Fibroblast of peridontal ligament (primary cell): ENCODE data around the gene PAX7.

Experiments
- DNase-seq: peaks from one replicate; pipeline ENCODE4 v3.0.0-alpha.2; 2010; ENCODE audit errors: extremely low read depth

Gene PAX7

GRCh38 chr1:18701183-18701582 is 70.5 kb downstream of the PAX7 start:
- no peak for DNase-seq

GRCh38 chr1:18703041-18703621 is 72.5 kb downstream of the PAX7 start:
- DNase-seq: no peak

GRCh38 chr1:18705811-18706210 is 75.2 kb downstream of the PAX7 start:
- no peak for DNase-seq

- no peak for DNase-seq
Observed at GRCh38 chr1:18707696-18708257, 77.1 kb downstream of the PAX7 start.

- DNase-seq: no peak
Observed at GRCh38 chr1:18710002-18710401, 79.4 kb downstream of the PAX7 start.

- DNase-seq: no peak
Observed at GRCh38 chr1:18711003-18711402, 80.4 kb downstream of the PAX7 start.

GRCh38 chr1:18711536-18712251 is 81.0 kb downstream of the PAX7 start:
- DNase-seq: no peak

- DNase-seq: no peak
Observed at GRCh38 chr1:18712252-18712600, 81.6 kb downstream of the PAX7 start.

GRCh38 chr1:18714404-18715175 is 83.9 kb downstream of the PAX7 start:
- no peak for DNase-seq

GRCh38 chr1:18716112-18716784 is 85.6 kb downstream of the PAX7 start:
- no peak for DNase-seq

- DNase-seq: no peak
Observed at GRCh38 chr1:18716785-18717678, 86.4 kb downstream of the PAX7 start.

GRCh38 chr1:18719786-18720451 is 89.3 kb downstream of the PAX7 start:
- DNase-seq: no peak

- DNase-seq: no peak
Observed at GRCh38 chr1:18721041-18721440, 90.4 kb downstream of the PAX7 start.

GRCh38 chr1:18721776-18722175 is 91.1 kb downstream of the PAX7 start:
- no peak for DNase-seq

- DNase-seq: no peak
Observed at GRCh38 chr1:18722270-18722669, 91.6 kb downstream of the PAX7 start.

- DNase-seq: no peak
Observed at GRCh38 chr1:18723206-18723605, 92.6 kb downstream of the PAX7 start.

- DNase-seq: no peak
Observed at GRCh38 chr1:18723701-18724411, 93.2 kb downstream of the PAX7 start.

GRCh38 chr1:18724801-18725200 is 94.2 kb downstream of the PAX7 start:
- no peak for DNase-seq

GRCh38 chr1:18725231-18725895 is 94.7 kb downstream of the PAX7 start:
- no peak for DNase-seq
